ENCODE measurements around the gene SGK2.
"Not testable (repeated sequence)": the region's sequence is repeated elsewhere in the genome, so short reads cannot be mapped to it uniquely, and the experiment has no call there.

The SGK2 gene

GRCh38 chr20:43564993-43565757 is 6.3 kb downstream of the SGK2 start:
- no peak for DNase-seq

- no peak for DNase-seq
These were observed 6.9 kb downstream of the SGK2 start for GRCh38 chr20:43565758-43566104.

GRCh38 chr20:43567477-43567876 is 8.7 kb downstream of the SGK2 start:
- no peak for DNase-seq

- DNase-seq, result no peak
These were observed 9.9 kb downstream of the SGK2 start for GRCh38 chr20:43568706-43569105.

GRCh38 chr20:43569282-43569681 is 10.5 kb downstream of the SGK2 start:
- DNase-seq, result no peak

GRCh38 chr20:43570496-43570895 is 11.7 kb downstream of the SGK2 start:
- DNase-seq, result no peak

- DNase-seq, result no peak
These were observed 12.5 kb downstream of the SGK2 start for GRCh38 chr20:43571310-43571709.

- no peak for DNase-seq
These were observed 12.9 kb downstream of the SGK2 start for GRCh38 chr20:43571771-43572170.

GRCh38 chr20:43572891-43573290 is 14.1 kb downstream of the SGK2 start:
- no peak for DNase-seq

- no peak for DNase-seq
These were observed 17.3 kb downstream of the SGK2 start for GRCh38 chr20:43576108-43576507.

GRCh38 chr20:43579861-43580793 is 21.3 kb downstream of the SGK2 start:
- no peak for DNase-seq

- no peak for DNase-seq
These were observed 24.5 kb downstream of the SGK2 start for GRCh38 chr20:43583133-43583864.

- no peak for DNase-seq
These were observed 25.2 kb downstream of the SGK2 start for GRCh38 chr20:43583982-43584432.

GRCh38 chr20:43584448-43585136 is 25.8 kb downstream of the SGK2 start:
- DNase-seq, result no peak

GRCh38 chr20:43586641-43587040 is 27.8 kb downstream of the SGK2 start:
- no peak for DNase-seq

GRCh38 chr20:43588526-43588925 is 29.7 kb downstream of the SGK2 start:
- DNase-seq, result not testable (repeated sequence)

GRCh38 chr20:43590036-43590391 is 31.2 kb downstream of the SGK2 start:
- no peak for DNase-seq

GRCh38 chr20:43590392-43591303 is 31.8 kb downstream of the SGK2 start, which contains the start of gene IFT52:
Gene IFT52, plus strand, starts transcription at chr20:43590937. Its CDS starts 3,762 bp downstream, at chr20:43594699.
- DNase-seq, result peak; percentile 90

GRCh38 chr20:43601960-43602359 is 43.1 kb downstream of the SGK2 start:
- DNase-seq, result not testable (repeated sequence)

- DNase-seq, result no peak
These were observed 44.3 kb downstream of the SGK2 start for GRCh38 chr20:43603124-43603523.

GRCh38 chr20:43605715-43606114 is 46.9 kb downstream of the SGK2 start:
- no peak for DNase-seq

All from NCI-H510A (cell line).